H9 (cell line): ENCODE measurements around the gene ATG4B. TPM values are rescaled to one million over a fixed set of nuclear protein-coding genes. Genes with fewer than 3 reads are reported as not detected.

ENCODE experiments used
- DNase-seq: peaks from one replicate; pipeline ENCODE4 v3.0.0-alpha.2; 2017
- H2AFZ ChIP-seq: one replicate; pipeline ENCODE4 v1.6.1; 2013; ENCODE audit warnings: mild to moderate bottlenecking, low read length, control low read depth, moderate library complexity
- H2AK5ac ChIP-seq: 2 replicates; pipeline ENCODE4 v1.6.1; 2013; ENCODE audit warnings: low read length, control low read depth, mixed read lengths; ENCODE audit not compliant: insufficient read length
- H2BK120ac ChIP-seq: one replicate; pipeline ENCODE4 v1.6.1; 2013; ENCODE audit warnings: low read depth, mild to moderate bottlenecking, low read length, control low read depth, inconsistent platforms; ENCODE audit not compliant: poor library complexity, severe bottlenecking
- H2BK12ac ChIP-seq: 2 replicates; pipeline ENCODE4 v1.6.1; 2013; ENCODE audit warnings: low read length, control low read depth, mixed read lengths, low read depth; ENCODE audit not compliant: insufficient read length
- H2BK15ac ChIP-seq: 2 replicates; pipeline ENCODE4 v1.6.1; 2013; ENCODE audit warnings: low read depth, low read length, control low read depth
- H2BK20ac ChIP-seq: one replicate; pipeline ENCODE4 v1.6.1; 2013; ENCODE audit warnings: low read depth, mild to moderate bottlenecking, low read length, control low read depth, inconsistent platforms; ENCODE audit not compliant: poor library complexity, severe bottlenecking
- H2BK5ac ChIP-seq: 2 replicates; pipeline ENCODE4 v1.6.1; 2013; ENCODE audit warnings: low read length, control low read depth, mixed read lengths; ENCODE audit not compliant: insufficient read length
- H3K14ac ChIP-seq: 2 replicates; pipeline ENCODE4 v1.6.1; 2013; ENCODE audit warnings: low read length, control low read depth; ENCODE audit not compliant: insufficient read depth
- H3K18ac ChIP-seq: 2 replicates; pipeline ENCODE4 v1.6.1; 2013; ENCODE audit warnings: low read depth, mild to moderate bottlenecking, mixed read lengths, low read length, control low read depth; ENCODE audit not compliant: insufficient read length
- H3K23ac ChIP-seq: 2 replicates; pipeline ENCODE4 v1.6.1; 2013; ENCODE audit warnings: low read length, control low read depth, mixed read lengths, low read depth; ENCODE audit not compliant: insufficient read length
- H3K23me2 ChIP-seq: 2 replicates; pipeline ENCODE4 v1.6.1; 2013; ENCODE audit warnings: low read depth, mild to moderate bottlenecking, mixed read lengths, low read length, control low read depth; ENCODE audit not compliant: insufficient read length, poor library complexity, severe bottlenecking
- H3K27ac ChIP-seq: 2 replicates; pipeline ENCODE4 v1.5.1; 2013; ENCODE audit warnings: low read length, control low read depth, mixed read lengths, low read depth; ENCODE audit not compliant: insufficient read length
- H3K27me3 ChIP-seq: 2 replicates; pipeline ENCODE4 v1.6.1; 2013; ENCODE audit warnings: low read length, control low read depth, inconsistent platforms; ENCODE audit not compliant: insufficient read depth
- H3K4ac ChIP-seq: 2 replicates; pipeline ENCODE4 v1.6.1; 2013; ENCODE audit warnings: low read depth, mild to moderate bottlenecking, control low read depth, inconsistent platforms, low read length, moderate library complexity
- H3K4me1 ChIP-seq: 2 replicates; pipeline ENCODE4 v1.6.1; 2013; ENCODE audit warnings: low read length, control low read depth, inconsistent platforms; ENCODE audit not compliant: insufficient read depth
- H3K4me2 ChIP-seq: 2 replicates; pipeline ENCODE4 v1.6.1; 2013; ENCODE audit warnings: low read length, control low read depth, mixed read lengths; ENCODE audit not compliant: insufficient read length, insufficient read depth
- H3K56ac ChIP-seq: 2 replicates; pipeline ENCODE4 v1.6.1; 2013; ENCODE audit warnings: low read depth, mild to moderate bottlenecking, mixed read lengths, low read length, control low read depth; ENCODE audit not compliant: insufficient read length
- H3K79me1 ChIP-seq: 2 replicates; pipeline ENCODE4 v1.6.1; 2013; ENCODE audit warnings: low read depth, mild to moderate bottlenecking, moderate library complexity, low read length, control low read depth, inconsistent platforms; ENCODE audit not compliant: insufficient read depth, poor library complexity, severe bottlenecking
- H3K79me2 ChIP-seq: 2 replicates; pipeline ENCODE4 v1.6.1; 2013; ENCODE audit warnings: low read length, control low read depth, inconsistent platforms; ENCODE audit not compliant: insufficient read depth
- H3K9ac ChIP-seq: 2 replicates; pipeline ENCODE4 v1.6.1; 2013; ENCODE audit warnings: low read length, control low read depth, mixed read lengths; ENCODE audit not compliant: insufficient read length; ENCODE audit errors: extremely low read depth
- H3K9me3 ChIP-seq: one replicate; pipeline ENCODE4 v1.6.1; 2013; ENCODE audit warnings: low read depth, low read length, inconsistent platforms; ENCODE audit not compliant: control insufficient read depth
- H3T11ph ChIP-seq: one replicate; pipeline ENCODE4 v1.6.1; 2013; ENCODE audit warnings: mild to moderate bottlenecking, low read length, control low read depth, inconsistent platforms
- H4K20me1 ChIP-seq: one replicate; pipeline ENCODE4 v1.6.1; 2013; ENCODE audit not compliant: control insufficient read depth, insufficient read length, insufficient read depth
- H4K5ac ChIP-seq: 2 replicates; pipeline ENCODE4 v1.6.1; 2013; ENCODE audit warnings: low read depth, mild to moderate bottlenecking, mixed read lengths, low read length, control low read depth; ENCODE audit not compliant: insufficient read length
- H4K8ac ChIP-seq: replicated peaks from 2 replicates; pipeline ENCODE4 v1.6.1; 2013; ENCODE audit warnings: low read length, control low read depth, mixed read lengths, low read depth; ENCODE audit not compliant: insufficient read length
- H4K91ac ChIP-seq: 2 replicates; pipeline ENCODE4 v1.6.1; 2013; ENCODE audit warnings: low read depth, mild to moderate bottlenecking, moderate library complexity, mixed read lengths, low read length, control low read depth; ENCODE audit not compliant: insufficient read length
- H3K27ac Mint-ChIP-seq, 3 experiments: 2 replicates in 2 of 3; 3 replicates in 1 of 3; pipeline ENCODE4 v1.8.0; 2020 to 2021; ENCODE audit warnings: mixed read lengths in 3 of 3, mild to moderate bottlenecking in 1 of 3, moderate library complexity in 1 of 3
- H3K27me3 Mint-ChIP-seq: 2 replicates; pipeline ENCODE4 v1.8.0; 2021; ENCODE audit warnings: low read depth, mild to moderate bottlenecking, moderate library complexity, mixed read lengths
- H3K36me3 Mint-ChIP-seq, 3 experiments: 2 replicates in 2 of 3; 3 replicates in 1 of 3; pipeline ENCODE4 v1.8.0; 2020 to 2021; ENCODE audit warnings: low read depth in 3 of 3, mixed read lengths in 3 of 3; ENCODE audit not compliant: insufficient read depth in 1 of 3
- H3K4me1 Mint-ChIP-seq, 2 experiments: 2 replicates each; pipeline ENCODE4 v1.8.0; 2020; ENCODE audit warnings: mixed read lengths in 2 of 2
- H3K4me3 Mint-ChIP-seq, 2 experiments: 2 replicates in 1 of 2; 3 replicates in 1 of 2; pipeline ENCODE4 v1.8.0; 2020 to 2021; ENCODE audit warnings: mild to moderate bottlenecking in 2 of 2, mixed read lengths in 2 of 2, moderate library complexity in 1 of 2
- H3K9me3 Mint-ChIP-seq, 2 experiments: 2 replicates in 1 of 2; 3 replicates in 1 of 2; pipeline ENCODE4 v1.8.0; 2020; ENCODE audit warnings: mild to moderate bottlenecking in 2 of 2, mixed read lengths in 2 of 2, moderate library complexity in 1 of 2
- CTCF ChIP-seq: fragments of 200-600 bp; sonication (generic); conservative IDR thresholded peaks from 3 replicates; pipeline ENCODE4 v1.8.0; 2021; ENCODE audit warnings: antibody characterized with exemption, mild to moderate bottlenecking
- WGBS: extraction: QIAGEN DNeasy Blood & Tissue Kit; methylation state at CpG from one replicate; pipeline ENCODE4 v1.1.7; 2013; ENCODE audit warnings: missing lambda C conversion rate, low lambda C conversion rate, mixed read lengths; ENCODE audit not compliant: insufficient read length; ENCODE audit errors: extremely low coverage; 5-methylcytosine and 5-hydroxymethylcytosine counted together
- total RNA-seq: library from RNA; stranded (reverse); gene quantifications from 2 replicates; pipeline ENCODE4 v1.2.1, GENCODE V29; 2021

ATG4B gene
- total RNA-seq, 1 experiment from 2014 or later, result 105 TPM

- H3K79me2 ChIP-seq, result no peaks in the 10 kb centered on the region; the same call in 1 of the 2 replicates
- no peaks in the 10 kb centered on the region for H3K4me1 ChIP-seq
- H2BK12ac ChIP-seq, result no peak overlapping the region
- H3K23ac ChIP-seq, result no peak overlapping the region
- H2AFZ ChIP-seq, result no peak overlapping the region
- no peak overlapping the region for H3K18ac ChIP-seq
- peak overlapping the region; percentile 54 to 82 for H3K4me3 Mint-ChIP-seq
- no peak overlapping the region for H4K91ac ChIP-seq
- no CpG with 5 or more reads among the region's 13 CpGs for WGBS
- H4K8ac ChIP-seq, result no peak overlapping the region
- no peak overlapping the region for H3T11ph ChIP-seq
- H3K14ac ChIP-seq, result no peak overlapping the region
- H3K36me3 Mint-ChIP-seq, result peaks cover 3 to 13% (median 10%) of the 10 kb centered on the region in 3 experiments; a peak in 5 of 7 replicates
- H2BK120ac ChIP-seq, result no peak overlapping the region
- no peak overlapping the region for H3K4ac ChIP-seq
- H3K4me1 Mint-ChIP-seq, result peaks cover 8 to 9% of the 10 kb centered on the region in 2 experiments
- H3K56ac ChIP-seq, result no peak overlapping the region
- no peak for TF ChIP-seq CTCF
- no peak overlapping the region for H2BK5ac ChIP-seq
- H3K27me3 ChIP-seq, result no peaks in the 10 kb centered on the region
- no peak overlapping the region for H4K5ac ChIP-seq
- H2BK20ac ChIP-seq, result no peak overlapping the region
- no peaks in the 10 kb centered on the region for H3K9me3 ChIP-seq
- peak overlapping the region; percentile 67 to 95 (median 71); a peak in 4 of 7 replicates for H3K27ac Mint-ChIP-seq
- H3K27me3 Mint-ChIP-seq, result no peaks in the 10 kb centered on the region
- peaks cover 6% of the 10 kb centered on the region for H3K23me2 ChIP-seq
- no peak overlapping the region for H3K9ac ChIP-seq
- H4K20me1 ChIP-seq, result no peaks in the 10 kb centered on the region
- H2AK5ac ChIP-seq, result no peak overlapping the region
- no peaks in the 10 kb centered on the region for H3K9me3 Mint-ChIP-seq
- H3K4me2 ChIP-seq, result peak overlapping the region; percentile 49
- no peak for DNase-seq
- H3K27ac ChIP-seq, result no peak overlapping the region
- no peak overlapping the region for H2BK15ac ChIP-seq
- no peaks in the 10 kb centered on the region for H3K79me1 ChIP-seq
Measured at GRCh38 chr2:241611062-241611461, 26.4 kb upstream of the ATG4B start.
